ENCODE results near the gene CACNA1G.

The CACNA1G gene

DNA sequence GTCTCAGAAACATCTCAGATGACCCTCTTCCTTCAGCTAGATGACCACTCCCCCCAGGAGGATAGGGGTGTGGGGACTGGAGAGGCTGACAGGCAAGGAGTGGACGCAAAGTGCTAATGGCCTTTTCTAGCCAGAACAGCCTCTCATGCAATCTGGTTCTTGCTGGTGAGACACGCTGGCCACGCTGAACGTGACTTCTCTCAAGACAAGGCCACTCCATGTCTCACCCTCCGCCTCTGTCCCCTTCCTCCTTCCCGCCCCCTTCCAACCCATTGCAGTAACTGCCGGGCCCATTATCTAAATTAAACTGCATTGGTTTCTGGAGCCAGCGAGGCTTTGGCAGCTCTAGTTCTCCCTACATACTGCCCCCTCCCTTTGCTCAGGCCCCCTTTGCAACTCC lies 9.5 kb downstream of the CACNA1G start:
- Histone ChIP-seq H3K36me3 (ENCODE audit: insufficient read depth, low read length) (no peaks in the 10 kb centered on the region), H3K4me3 (ENCODE audit: low read length) (no peak overlapping the region), H3K9me3 (ENCODE audit: low read length) (no peaks in the 10 kb centered on the region), H3K27me3 (ENCODE audit: insufficient read depth, low read length) (no peaks in the 10 kb centered on the region), H3K4me1 (ENCODE audit: insufficient read depth, low read length) (peaks cover 28% of the 10 kb centered on the region), H2AFZ (ENCODE audit: low read depth, low read length) (no peak overlapping the region)

DNA sequence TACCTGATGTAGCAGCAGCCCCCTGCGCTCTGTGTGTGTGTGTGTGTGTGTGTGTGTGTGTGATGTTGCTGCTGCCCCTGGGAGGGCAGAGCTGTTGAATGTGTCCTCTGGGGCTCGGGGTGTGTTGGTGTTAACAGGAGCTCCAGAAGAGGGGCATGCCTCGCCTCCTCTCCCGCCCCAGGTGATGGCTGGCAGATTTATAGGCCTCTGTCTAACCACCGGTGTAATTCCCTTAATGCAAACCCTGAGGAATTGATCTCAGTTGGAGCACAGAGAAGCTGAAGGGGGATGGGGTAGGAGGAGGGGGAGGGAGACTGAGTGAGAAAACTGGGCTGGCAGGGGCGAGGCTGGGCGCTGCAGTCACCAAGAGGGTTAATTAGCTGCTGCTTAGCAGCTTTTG lies 10.0 kb downstream of the CACNA1G start:
- Histone ChIP-seq H3K4me1 (ENCODE audit: insufficient read depth, low read length) (peaks cover 23% of the 10 kb centered on the region), H3K4me3 (ENCODE audit: low read length) (no peak overlapping the region), H2AFZ (ENCODE audit: low read depth, low read length) (no peak overlapping the region), H3K36me3 (ENCODE audit: insufficient read depth, low read length) (no peaks in the 10 kb centered on the region), H3K9me3 (ENCODE audit: low read length) (no peaks in the 10 kb centered on the region), H3K27me3 (ENCODE audit: insufficient read depth, low read length) (no peaks in the 10 kb centered on the region)

DNA sequence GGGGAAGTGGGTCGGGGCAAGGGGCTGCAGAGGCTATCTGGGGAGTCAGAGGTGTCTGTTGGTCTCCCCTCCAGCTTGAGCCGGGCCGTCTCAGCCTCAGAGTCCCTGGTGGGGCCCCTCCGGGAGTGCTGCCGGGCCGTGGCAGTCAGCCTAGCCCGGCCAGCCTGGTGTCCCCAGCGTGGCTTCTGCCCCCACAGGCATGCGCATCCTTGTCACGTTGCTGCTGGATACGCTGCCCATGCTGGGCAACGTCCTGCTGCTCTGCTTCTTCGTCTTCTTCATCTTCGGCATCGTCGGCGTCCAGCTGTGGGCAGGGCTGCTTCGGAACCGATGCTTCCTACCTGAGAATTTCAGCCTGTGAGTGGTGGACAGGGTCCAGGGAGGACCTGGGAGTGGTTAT lies 11.2 kb downstream of the CACNA1G start:
- Histone ChIP-seq H3K27me3 (ENCODE audit: insufficient read depth, low read length) (no peaks in the 10 kb centered on the region), H3K4me3 (ENCODE audit: low read length) (no peak overlapping the region)

DNA sequence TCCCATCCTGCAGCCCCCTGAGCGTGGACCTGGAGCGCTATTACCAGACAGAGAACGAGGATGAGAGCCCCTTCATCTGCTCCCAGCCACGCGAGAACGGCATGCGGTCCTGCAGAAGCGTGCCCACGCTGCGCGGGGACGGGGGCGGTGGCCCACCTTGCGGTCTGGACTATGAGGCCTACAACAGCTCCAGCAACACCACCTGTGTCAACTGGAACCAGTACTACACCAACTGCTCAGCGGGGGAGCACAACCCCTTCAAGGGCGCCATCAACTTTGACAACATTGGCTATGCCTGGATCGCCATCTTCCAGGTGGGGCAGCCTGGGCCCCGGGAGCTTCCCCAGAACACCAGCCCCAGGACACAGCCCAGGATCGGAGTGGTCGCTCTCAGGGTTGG lies 12.0 kb downstream of the CACNA1G start:
- H3K9me3 ChIP-seq (ENCODE audit: low read length) = no peaks in the 10 kb centered on the region
- H3K27me3 ChIP-seq (ENCODE audit: insufficient read depth, low read length) = no peaks in the 10 kb centered on the region
- no peak overlapping the region for H2AFZ ChIP-seq (ENCODE audit: low read depth, low read length)
- H3K4me3 ChIP-seq (ENCODE audit: low read length) = no peak overlapping the region
- H3K4me1 ChIP-seq (ENCODE audit: insufficient read depth, low read length) = peaks cover 9% of the 10 kb centered on the region
- no peaks in the 10 kb centered on the region for H3K36me3 ChIP-seq (ENCODE audit: insufficient read depth, low read length)

More for the DNA sequence above, 11.2 kb downstream of the CACNA1G start:
- Histone ChIP-seq H3K36me3 (ENCODE audit: insufficient read depth, low read length) (no peaks in the 10 kb centered on the region), H3K9me3 (ENCODE audit: low read length) (no peaks in the 10 kb centered on the region), H3K4me1 (ENCODE audit: insufficient read depth, low read length) (peaks cover 11% of the 10 kb centered on the region), H2AFZ (ENCODE audit: low read depth, low read length) (no peak overlapping the region)

DNA sequence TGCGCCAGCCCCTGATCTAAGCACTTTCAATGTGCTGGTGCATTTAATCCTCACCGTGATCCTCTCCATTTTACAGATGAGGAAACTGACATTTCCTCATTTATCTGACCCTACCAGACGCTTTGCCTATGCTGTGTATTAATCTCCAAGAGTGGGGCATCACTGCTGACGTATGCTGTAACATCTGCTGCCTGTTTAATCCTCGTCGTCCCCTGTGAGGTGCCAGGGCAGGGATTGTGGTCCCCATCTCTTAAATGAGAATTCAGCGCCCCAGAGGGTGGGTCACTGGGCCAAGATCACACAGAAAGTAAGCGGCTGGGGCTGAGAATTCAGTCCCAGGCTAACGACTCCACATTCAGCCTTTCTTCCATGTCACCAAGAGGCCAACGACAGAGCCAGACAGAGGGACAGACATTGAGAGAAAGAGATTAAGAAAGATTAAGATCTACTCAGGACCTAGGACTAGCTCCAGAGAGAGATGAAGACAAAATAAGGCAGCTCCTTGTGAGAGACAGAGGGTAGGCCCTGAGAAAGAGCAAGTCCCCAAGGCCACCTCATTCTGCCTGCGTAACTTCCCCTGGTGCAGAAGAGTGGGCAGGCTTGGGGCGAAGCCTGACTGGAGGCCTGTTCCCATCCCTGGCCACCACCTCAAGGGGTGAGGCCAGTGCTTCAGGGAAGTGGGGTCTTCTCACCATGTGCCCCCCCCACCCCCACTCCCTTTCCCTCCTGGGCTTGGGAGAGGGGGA lies 13.5 kb downstream of the CACNA1G start:
- Histone ChIP-seq H3K27me3 (ENCODE audit: insufficient read depth, low read length) (no peaks in the 10 kb centered on the region), H3K36me3 (ENCODE audit: insufficient read depth, low read length) (no peaks in the 10 kb centered on the region), H2AFZ (ENCODE audit: low read depth, low read length) (no peak overlapping the region), H3K9me3 (ENCODE audit: low read length) (no peaks in the 10 kb centered on the region), H3K4me1 (ENCODE audit: insufficient read depth, low read length) (peaks cover 9% of the 10 kb centered on the region), H3K4me3 (ENCODE audit: low read length) (no peak overlapping the region)

DNA sequence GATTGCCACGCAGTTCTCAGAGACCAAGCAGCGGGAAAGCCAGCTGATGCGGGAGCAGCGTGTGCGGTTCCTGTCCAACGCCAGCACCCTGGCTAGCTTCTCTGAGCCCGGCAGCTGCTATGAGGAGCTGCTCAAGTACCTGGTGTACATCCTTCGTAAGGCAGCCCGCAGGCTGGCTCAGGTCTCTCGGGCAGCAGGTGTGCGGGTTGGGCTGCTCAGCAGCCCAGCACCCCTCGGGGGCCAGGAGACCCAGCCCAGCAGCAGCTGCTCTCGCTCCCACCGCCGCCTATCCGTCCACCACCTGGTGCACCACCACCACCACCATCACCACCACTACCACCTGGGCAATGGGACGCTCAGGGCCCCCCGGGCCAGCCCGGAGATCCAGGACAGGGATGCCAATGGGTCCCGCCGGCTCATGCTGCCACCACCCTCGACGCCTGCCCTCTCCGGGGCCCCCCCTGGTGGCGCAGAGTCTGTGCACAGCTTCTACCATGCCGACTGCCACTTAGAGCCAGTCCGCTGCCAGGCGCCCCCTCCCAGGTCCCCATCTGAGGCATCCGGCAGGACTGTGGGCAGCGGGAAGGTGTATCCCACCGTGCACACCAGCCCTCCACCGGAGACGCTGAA lies 15.2 kb downstream of the CACNA1G start:
- H3K4me3 ChIP-seq (ENCODE audit: low read length) = no peak overlapping the region
- H3K4me1 ChIP-seq (ENCODE audit: insufficient read depth, low read length) = no peaks in the 10 kb centered on the region
- no peaks in the 10 kb centered on the region for H3K36me3 ChIP-seq (ENCODE audit: insufficient read depth, low read length)
- no peaks in the 10 kb centered on the region for H3K9me3 ChIP-seq (ENCODE audit: low read length)
- H2AFZ ChIP-seq (ENCODE audit: low read depth, low read length) = no peak overlapping the region
- no peaks in the 10 kb centered on the region for H3K27me3 ChIP-seq (ENCODE audit: insufficient read depth, low read length)

DNA sequence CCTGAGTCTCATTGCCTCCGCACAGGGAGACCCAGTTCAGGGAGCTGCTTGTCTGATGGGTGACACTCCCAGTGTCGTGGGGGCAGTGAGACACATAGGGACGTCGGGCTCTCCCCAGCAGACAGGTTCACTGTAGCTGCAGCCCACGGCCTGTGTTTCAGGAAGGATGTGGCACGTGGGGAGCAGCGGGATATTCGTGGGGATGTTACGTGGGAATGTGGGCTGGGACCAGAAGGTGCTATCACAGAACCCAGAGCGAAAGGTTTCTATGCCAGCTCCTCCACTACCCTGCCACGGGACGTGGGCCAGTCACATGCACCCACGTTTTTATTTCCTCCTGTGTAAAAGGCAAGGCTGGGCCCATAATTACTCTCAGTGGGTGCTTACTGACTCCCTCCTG lies 16.3 kb downstream of the CACNA1G start:
- Histone ChIP-seq H3K36me3 (ENCODE audit: insufficient read depth, low read length) (no peaks in the 10 kb centered on the region), H3K9me3 (ENCODE audit: low read length) (no peaks in the 10 kb centered on the region), H3K4me3 (ENCODE audit: low read length) (no peak overlapping the region), H3K4me1 (ENCODE audit: insufficient read depth, low read length) (no peaks in the 10 kb centered on the region), H3K27me3 (ENCODE audit: insufficient read depth, low read length) (no peaks in the 10 kb centered on the region), H2AFZ (ENCODE audit: low read depth, low read length) (no peak overlapping the region)

DNA sequence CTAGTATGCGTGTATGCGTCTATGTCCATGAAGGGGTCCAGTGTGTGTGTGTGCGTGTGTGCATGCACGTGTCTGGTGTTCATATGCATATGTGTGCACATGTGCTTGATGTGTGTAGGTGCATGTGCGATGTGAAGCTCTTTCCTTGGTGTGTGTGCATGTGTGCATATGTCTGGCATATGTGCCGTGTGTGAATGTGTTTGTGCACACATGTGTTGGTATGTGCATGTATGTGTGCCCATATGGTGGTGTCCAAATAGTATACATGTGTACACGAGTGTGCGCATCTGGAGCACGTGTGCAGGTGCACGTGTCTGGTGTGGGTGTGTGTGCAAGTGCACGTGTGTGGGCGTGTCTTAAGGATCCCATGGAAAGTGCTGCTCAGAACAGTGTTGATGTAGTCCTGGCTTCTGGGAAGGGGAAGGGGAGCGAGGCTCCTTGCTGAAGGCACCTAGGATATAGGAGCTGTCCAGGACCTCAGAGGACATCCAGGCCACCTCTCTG lies 17.0 kb downstream of the CACNA1G start:
- Histone ChIP-seq H3K4me3 (ENCODE audit: low read length) (no peak overlapping the region), H3K4me1 (ENCODE audit: insufficient read depth, low read length) (no peaks in the 10 kb centered on the region), H3K9me3 (ENCODE audit: low read length) (no peaks in the 10 kb centered on the region), H3K36me3 (ENCODE audit: insufficient read depth, low read length) (no peaks in the 10 kb centered on the region), H3K27me3 (ENCODE audit: insufficient read depth, low read length) (no peaks in the 10 kb centered on the region), H2AFZ (ENCODE audit: low read depth, low read length) (no peak overlapping the region)

DNA sequence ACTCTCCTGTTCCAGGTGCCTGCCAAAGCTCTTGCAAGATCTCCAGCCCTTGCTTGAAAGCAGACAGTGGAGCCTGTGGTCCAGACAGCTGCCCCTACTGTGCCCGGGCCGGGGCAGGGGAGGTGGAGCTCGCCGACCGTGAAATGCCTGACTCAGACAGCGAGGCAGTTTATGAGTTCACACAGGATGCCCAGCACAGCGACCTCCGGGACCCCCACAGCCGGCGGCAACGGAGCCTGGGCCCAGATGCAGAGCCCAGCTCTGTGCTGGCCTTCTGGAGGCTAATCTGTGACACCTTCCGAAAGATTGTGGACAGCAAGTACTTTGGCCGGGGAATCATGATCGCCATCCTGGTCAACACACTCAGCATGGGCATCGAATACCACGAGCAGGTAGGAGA lies 17.7 kb downstream of the CACNA1G start:
- H3K9me3 ChIP-seq (ENCODE audit: low read length) = no peaks in the 10 kb centered on the region
- no peak overlapping the region for H3K4me3 ChIP-seq (ENCODE audit: low read length)
- no peaks in the 10 kb centered on the region for H3K27me3 ChIP-seq (ENCODE audit: insufficient read depth, low read length)
- no peaks in the 10 kb centered on the region for H3K36me3 ChIP-seq (ENCODE audit: insufficient read depth, low read length)
- no peak overlapping the region for H2AFZ ChIP-seq (ENCODE audit: low read depth, low read length)
- no peaks in the 10 kb centered on the region for H3K4me1 ChIP-seq (ENCODE audit: insufficient read depth, low read length)

DNA sequence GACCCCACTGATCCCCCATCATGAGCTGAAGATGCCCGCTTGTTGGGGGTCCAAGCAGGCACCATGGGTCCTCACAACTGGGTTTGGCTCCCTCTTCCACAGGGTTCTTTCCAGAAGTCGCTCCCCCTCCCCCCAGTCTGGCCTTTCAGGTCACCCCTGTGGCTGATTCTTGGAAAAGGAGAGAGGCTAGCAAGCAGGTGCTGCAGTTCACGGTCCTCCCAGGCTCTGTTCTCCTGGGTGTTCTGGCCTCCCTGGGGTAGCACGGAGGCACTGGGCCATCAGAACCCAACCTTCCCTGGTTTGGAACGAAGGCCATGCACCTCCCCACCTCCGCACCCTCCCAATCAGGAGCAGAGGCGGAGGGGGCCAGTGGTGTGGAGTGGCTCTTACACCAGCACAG lies 18.9 kb downstream of the CACNA1G start:
- Histone ChIP-seq H3K4me3 (ENCODE audit: low read length) (no peak overlapping the region), H3K9me3 (ENCODE audit: low read length) (no peaks in the 10 kb centered on the region), H3K27me3 (ENCODE audit: insufficient read depth, low read length) (no peaks in the 10 kb centered on the region), H2AFZ (ENCODE audit: low read depth, low read length) (no peak overlapping the region), H3K36me3 (ENCODE audit: insufficient read depth, low read length) (no peaks in the 10 kb centered on the region), H3K4me1 (ENCODE audit: insufficient read depth, low read length) (no peaks in the 10 kb centered on the region)

DNA sequence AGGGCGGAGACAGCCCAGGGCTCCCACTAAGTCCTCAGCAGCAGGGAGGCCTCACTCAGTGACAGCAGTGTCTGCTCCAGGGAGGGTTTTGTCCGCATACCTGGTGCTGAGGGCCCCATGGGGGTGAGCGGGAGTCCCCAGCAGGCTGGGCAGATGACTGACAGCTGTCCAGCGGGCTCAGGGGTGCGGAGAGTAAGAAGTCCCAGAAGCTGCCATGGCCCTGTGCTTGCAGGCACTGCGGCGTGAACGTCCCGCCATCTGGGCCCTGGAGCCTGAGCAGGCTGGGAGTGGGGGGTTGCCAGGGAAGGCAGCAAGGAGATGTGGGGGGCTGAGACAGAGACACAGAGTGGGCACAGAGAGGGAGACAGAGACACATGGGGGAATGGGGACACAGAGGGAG lies 20.1 kb downstream of the CACNA1G start:
- H2AFZ ChIP-seq (ENCODE audit: low read depth, low read length) = no peak overlapping the region

DNA sequence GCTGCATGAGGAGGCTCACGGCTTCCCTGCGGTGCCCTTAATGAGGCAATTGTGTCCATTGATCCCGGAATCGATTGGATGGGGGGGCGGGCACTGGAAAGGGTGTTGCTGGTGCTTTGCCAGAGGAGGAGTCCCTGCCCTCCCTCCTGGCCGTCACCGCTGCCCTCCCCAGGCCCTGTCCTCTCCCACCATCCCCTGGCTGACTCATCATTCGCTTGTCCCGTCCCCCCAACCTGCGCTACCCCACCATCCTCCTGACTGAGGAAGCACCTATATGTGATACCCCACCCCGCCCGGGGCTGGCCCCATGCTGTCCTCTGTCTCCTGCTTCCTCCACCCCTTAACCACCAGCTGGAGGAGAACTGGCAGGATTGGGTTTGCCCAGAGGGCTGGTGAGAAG lies 20.8 kb downstream of the CACNA1G start:
- Histone ChIP-seq H3K4me1 (ENCODE audit: insufficient read depth, low read length) (peaks cover 6% of the 10 kb centered on the region), H3K27me3 (ENCODE audit: insufficient read depth, low read length) (no peaks in the 10 kb centered on the region), H3K4me3 (ENCODE audit: low read length) (no peak overlapping the region), H3K36me3 (ENCODE audit: insufficient read depth, low read length) (no peaks in the 10 kb centered on the region), H3K9me3 (ENCODE audit: low read length) (no peaks in the 10 kb centered on the region), H2AFZ (ENCODE audit: low read depth, low read length) (no peak overlapping the region)

More for the DNA sequence above, 20.1 kb downstream of the CACNA1G start:
- H3K27me3 ChIP-seq (ENCODE audit: insufficient read depth, low read length) = no peaks in the 10 kb centered on the region
- H3K4me1 ChIP-seq (ENCODE audit: insufficient read depth, low read length) = peaks cover under 1% of the 10 kb centered on the region
- no peaks in the 10 kb centered on the region for H3K36me3 ChIP-seq (ENCODE audit: insufficient read depth, low read length)
- H3K9me3 ChIP-seq (ENCODE audit: low read length) = no peaks in the 10 kb centered on the region
- no peak overlapping the region for H3K4me3 ChIP-seq (ENCODE audit: low read length)

DNA sequence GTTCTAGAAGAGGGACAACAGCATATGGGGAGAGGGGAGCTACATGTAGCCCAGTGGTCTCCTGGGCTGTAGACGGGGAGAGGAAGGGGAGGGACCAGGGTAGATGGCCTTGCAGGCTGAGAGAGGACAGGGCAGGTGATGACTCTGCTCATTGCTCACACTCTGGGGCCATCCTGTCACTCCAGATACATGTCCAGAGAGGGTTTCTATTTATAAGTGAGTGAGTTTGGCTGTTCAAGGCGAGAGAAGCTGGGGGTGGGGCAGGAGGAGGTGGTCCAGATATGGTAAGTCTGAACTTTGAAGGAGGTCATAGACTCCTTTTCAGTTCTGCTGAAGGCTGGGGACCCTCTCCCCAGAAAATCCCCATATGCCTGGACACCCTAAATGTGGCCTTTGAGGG lies 22.2 kb downstream of the CACNA1G start:
- no peaks in the 10 kb centered on the region for H3K36me3 ChIP-seq (ENCODE audit: insufficient read depth, low read length)
- H3K4me1 ChIP-seq (ENCODE audit: insufficient read depth, low read length) = peaks cover 10% of the 10 kb centered on the region
- H3K27me3 ChIP-seq (ENCODE audit: insufficient read depth, low read length) = no peaks in the 10 kb centered on the region
- H3K4me3 ChIP-seq (ENCODE audit: low read length) = no peak overlapping the region
- no peak overlapping the region for H2AFZ ChIP-seq (ENCODE audit: low read depth, low read length)
- H3K9me3 ChIP-seq (ENCODE audit: low read length) = no peaks in the 10 kb centered on the region

Measured in neuron (in vitro differentiated cells).